Right renal cortex interstitium (tissue), 3 donors: ENCODE data around the gene CEBPB. TPM values are rescaled to one million over a fixed set of nuclear protein-coding genes. Genes with fewer than 3 reads are reported as not detected.
"Not testable (repeated sequence)": the region's sequence is repeated elsewhere in the genome, so short reads cannot be mapped to it uniquely, and the experiment has no call there.

Source experiments
- DNase-seq, 3 donors: peaks; one replicate each; pipeline ENCODE4 v3.0.0-alpha.2; 2013; ENCODE audit warnings: low read depth in 3 of 3, low spot score in 2 of 3
- polyA plus RNA-seq, 3 donors: library from polyadenylated mRNA; unstranded; fragments of 120-200 nt; gene quantifications; one replicate each; pipeline ENCODE4 v1.2.1, GENCODE V29; 2013; ENCODE audit not compliant: insufficient read length in 3 of 3

The CEBPB gene
- polyA plus RNA-seq, 3 donors, result 3.1 to 3.8 (median 3.2) TPM

DNA sequence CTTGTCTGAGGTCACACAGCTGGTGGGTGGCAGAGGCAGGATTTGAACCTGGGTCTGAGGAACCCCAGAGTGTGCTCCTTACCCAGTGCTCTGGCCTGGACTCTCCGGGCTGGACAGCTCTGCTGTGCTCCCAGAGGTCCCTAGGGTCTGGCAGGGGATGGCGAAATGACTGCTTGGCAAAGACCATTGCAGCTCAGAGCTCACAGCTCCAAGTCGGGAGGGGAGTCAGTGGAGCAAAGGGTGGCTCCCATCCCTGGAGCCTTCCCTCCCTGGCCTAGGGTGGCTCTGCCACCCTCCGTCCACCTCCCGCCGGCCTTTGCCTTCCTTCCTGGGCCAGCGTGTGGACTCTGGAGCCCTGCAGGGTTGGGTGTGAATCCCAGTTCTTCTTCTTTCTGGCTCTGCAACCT lies 17.5 kb downstream of the CEBPB start:
- no peak for DNase-seq

DNA sequence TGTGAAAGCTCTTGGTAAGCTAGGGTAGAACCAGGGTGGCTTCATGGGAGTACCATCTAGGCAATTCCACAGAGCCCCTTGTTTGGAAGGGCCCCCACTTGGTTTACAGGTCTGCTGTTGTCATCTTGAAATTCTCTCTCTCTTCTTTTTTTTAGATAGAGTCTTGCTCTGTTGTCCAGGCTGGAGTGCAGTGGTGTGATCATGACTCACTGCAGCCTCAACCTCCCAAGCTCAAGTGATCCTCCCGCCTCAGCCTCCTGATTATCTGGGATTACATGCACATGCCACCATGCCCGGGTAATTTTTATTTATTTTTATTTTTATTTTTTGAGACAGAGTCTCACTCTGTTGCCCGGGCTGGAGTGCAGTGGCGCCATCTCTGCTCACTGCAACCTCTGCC lies 18.2 kb downstream of the CEBPB start:
- DNase-seq, result not testable (repeated sequence)

DNA sequence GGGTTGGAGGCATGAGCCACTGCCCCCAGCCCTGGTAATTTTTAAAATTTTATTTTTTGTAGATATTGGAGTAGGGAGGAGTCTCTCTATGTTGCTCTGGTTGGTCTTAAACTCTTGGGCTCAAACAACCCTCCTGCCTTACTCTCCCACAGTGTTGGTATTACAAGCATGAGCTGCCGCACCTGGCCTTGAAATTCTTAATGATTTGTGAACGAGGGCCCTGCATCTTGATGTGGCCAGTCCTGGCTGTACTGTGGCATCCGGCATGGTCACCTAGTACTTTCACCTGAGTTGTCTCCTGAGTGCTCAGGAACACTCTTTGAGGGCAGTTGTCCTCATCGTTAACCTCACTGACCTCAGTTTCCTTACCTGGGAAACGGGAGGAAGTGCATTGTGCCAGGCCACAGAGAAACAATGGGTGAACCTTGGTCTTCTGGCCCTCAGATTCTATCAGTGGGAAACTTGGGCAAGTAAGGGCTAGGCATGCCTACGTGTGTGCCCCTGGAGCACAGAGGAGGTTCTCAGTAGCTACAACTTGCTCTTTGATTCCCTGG lies 19.5 kb downstream of the CEBPB start:
- DNase-seq, result no peak

DNA sequence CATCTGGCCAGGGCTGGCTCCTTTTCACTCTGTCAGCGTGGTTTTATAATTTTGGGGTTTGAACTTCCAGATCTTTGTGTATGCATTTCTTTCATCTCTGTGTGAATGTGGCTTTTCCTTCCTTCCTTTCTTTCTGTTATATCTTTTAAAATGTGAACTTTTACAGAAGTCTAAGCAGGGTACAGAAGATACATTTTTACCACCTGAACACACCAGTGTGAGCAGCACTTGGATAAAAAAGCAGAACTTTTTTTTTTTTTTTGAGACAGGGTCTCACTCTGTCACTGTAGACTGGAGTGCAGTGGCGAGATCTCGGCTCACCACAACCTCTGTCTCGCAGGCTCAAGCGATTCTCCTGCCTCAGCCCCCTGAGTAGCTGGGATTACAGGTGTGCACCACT lies 20.5 kb downstream of the CEBPB start:
- no peak for DNase-seq

DNA sequence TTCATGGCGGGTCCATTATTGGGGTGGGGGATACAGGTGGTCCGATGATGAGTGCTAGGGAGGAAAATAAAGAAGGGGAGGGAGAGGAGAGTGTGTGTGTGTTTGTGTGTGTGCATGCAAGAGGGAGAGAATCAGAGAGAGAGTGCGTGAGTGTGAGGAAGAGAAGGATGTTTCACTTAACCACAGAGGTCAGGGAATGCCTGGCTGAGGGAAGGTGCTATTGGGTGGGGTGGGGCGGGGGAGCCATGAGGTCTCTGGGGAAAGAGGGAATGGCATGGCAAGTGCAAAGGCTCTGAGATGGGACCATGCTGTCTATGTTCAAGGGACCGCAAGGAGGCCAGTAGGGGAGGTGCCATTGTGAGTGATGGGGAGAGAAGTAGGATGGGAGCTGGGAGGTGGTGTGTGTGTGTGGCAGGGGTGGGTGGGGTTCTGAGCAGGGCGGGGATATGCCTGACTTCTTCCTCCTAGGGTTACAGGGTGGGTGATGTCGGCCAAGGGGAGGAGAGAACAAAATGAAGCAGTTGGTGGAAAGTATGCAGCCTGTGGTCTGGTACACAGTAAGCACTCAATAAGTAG lies 23.0 kb downstream of the CEBPB start:
- no peak for DNase-seq

DNA sequence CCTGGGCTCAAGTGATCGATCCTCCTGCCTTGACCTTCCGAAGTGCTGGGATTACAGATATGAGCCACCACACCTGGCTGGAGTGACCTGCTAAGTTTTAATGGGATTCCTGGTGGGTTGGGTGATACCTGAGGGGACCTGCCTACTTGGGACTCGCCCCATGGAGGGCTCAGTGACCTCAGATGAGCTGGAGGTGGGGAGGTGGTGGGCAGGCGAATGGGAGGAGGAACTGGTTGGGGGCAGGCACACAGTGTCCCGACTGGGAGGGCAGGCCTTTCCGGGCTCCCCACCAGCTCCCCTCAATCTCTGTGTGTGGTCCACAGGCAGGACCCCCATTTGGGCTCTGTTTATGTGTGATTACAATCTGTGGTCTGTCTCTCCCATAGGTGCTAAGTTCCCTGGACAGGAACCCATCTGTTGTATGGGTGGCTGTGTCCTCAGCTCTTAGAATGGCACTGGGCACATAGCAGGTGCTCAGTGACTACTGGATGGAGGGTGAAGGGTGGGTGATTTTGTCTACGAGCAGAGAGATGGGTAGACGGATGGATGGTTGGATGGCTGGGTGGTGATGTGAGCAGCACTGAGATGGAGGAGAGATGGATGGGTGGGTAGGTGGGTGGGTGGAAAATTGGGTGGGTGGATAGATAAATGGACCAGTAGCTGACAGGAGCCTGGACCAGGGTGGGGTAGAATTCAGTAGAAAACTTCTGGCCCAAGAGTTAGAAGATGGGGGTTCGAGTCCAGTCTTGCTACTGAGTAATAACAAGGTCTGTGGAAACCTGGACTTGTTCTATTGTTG lies 23.8 kb downstream of the CEBPB start:
- no peak for DNase-seq

DNA sequence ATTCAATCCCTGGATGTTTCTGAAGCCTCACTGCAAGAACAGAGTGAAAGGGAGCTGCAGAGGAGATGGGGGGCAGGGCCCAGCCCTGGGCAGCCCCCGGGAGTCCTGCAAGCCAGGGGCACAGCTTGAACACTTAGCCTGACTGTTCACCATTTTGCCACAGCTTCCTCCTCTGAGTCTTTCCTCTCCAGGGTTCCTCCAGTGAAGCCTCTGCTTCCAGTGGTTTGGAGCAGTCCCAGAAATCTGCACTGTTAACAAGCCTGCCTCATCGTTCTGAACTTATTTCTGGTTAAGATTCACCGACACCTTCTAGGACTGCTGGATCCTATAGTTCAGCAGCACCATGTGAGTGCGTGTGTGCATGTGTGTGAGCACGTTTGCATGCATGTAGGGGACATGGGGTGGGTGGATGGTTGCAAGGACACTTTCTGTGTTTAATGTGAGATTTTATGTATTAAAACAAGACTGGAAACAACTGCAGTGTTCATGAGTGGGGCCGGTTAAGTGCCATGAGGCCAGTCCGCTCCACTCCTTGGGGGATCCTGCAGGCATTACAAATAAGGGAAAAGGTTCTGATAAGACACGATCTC lies 24.6 kb downstream of the CEBPB start:
- DNase-seq, result no peak

DNA sequence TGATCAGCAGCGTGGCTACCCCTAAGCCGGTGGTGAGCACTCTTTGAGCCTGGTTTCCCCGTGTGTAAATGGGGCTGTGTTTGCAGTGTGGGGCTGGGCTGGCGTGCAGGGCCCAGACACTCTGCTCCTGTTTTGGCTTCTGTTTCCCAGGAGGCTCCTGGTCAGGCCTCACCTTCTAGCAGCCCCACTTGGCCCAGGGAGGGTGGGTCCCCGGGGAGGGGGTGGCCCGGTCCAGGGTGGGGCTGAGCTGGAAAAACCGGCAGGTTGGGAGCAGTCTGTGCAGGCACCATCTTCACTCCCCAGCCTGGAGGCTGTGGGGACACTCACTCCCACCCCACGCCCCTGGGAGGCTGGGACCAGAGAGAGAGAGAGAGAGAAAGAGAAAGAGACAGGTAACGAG lies 25.3 kb downstream of the CEBPB start:
- DNase-seq, result no peak

DNA sequence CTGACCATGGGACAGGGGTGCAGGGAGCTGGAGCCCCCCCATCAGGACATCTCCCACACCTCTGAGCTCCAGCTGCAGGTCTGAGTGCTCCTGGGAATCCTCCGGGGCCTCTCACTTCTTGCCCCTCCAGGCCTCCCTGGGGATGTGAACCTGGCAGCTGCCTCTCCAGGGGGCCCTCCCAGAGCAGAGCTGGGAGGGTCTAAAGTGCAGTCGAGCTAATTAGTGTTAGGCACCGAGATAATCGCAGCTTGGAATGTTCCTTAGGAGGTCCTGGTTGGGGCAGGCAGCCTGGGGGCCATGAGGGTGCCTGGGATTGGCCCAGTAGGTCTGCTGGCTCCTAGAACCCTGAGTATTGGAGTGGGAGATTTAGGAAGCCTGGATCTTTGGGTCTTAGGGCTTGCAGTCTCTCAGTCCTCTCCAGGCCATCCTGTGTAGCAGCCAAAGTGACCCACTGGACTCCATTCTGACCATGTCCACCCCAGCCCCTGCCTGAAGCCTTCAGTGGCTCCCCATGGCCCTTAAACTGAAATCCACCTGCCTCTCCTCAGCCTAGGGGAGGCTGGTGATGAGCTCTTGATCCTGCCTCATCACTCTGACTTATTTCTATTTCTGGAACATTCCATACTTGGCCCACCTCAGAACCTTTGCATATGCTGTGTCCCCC lies 26.0 kb downstream of the CEBPB start:
- no peak for DNase-seq

DNA sequence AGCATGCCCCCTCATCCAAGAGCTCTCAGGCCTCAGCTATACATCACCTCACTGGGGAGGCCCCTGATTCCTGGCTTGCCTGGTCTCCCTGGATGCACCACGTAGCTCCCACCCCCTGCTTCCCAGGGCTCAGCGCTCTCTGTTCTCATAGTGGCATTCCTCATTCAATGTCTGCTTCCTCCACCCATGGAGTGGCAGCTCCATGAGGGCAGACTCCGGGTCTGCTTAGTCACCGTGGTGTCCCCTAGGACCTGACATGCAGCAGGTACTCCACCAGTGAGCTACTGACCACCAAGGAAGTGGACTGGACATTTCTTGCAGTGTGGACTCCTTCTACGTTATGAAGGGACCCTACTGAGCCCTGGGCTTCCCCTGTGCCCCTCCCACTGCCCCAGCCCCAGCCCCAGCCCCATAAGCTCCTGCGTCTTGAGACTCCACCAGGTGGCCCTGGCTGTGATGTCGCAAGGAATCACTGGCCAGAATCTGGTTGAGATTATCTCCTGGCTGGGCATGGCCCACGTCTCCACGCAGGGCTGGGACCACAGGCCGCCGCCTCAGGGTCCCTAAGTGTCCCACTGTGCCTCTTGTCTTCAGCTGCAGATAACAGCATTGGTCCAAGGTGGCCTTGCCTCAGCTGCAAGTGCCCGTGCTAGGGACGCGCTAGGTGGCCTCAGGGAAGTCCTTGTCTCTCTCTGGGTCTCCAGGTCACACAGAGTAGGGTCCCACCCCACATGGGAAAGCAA lies 26.7 kb downstream of the CEBPB start:
- no peak for DNase-seq

DNA sequence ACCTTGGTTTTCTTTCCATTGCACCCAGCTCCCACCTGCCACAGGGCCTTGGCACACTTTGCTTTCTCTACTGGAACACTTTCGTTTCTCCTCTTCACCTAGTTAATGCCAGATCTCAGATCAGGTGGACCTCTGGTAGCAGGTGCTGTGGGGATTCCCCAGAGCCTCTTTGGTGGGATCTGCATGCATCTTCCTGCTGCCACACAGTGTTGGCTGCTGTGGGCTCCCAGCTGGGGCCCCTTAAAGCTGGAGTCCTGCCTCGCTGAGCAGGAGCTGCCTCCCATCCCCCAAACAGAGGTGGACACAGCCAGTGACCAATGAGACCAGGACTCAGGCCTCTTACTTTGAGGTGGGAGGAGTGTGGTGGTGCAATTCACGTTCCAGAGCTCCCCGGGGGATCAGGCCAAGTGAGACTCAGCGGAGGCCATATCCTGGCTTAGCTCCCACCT lies 28.4 kb downstream of the CEBPB start:
- DNase-seq, result no peak

DNA sequence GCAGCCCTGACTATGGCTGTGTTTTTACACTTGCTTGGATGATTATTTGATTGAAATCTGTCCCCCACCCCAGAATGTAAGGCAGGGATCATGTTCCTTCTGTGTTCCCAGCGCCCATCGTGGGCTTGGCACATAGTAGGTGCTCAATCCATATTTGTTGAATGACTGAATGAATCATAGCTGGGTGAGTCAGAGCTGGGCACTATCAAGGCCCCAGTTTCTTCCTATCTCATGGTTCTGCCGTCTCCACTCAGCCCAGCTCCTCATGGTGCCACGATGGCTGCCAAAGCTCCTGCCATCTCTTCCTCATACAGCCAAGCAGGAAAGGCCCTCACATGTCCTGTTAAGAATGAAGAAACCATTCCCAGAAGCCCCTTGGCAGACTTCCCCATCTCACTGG lies 29.0 kb downstream of the CEBPB start:
- DNase-seq, result no peak

DNA sequence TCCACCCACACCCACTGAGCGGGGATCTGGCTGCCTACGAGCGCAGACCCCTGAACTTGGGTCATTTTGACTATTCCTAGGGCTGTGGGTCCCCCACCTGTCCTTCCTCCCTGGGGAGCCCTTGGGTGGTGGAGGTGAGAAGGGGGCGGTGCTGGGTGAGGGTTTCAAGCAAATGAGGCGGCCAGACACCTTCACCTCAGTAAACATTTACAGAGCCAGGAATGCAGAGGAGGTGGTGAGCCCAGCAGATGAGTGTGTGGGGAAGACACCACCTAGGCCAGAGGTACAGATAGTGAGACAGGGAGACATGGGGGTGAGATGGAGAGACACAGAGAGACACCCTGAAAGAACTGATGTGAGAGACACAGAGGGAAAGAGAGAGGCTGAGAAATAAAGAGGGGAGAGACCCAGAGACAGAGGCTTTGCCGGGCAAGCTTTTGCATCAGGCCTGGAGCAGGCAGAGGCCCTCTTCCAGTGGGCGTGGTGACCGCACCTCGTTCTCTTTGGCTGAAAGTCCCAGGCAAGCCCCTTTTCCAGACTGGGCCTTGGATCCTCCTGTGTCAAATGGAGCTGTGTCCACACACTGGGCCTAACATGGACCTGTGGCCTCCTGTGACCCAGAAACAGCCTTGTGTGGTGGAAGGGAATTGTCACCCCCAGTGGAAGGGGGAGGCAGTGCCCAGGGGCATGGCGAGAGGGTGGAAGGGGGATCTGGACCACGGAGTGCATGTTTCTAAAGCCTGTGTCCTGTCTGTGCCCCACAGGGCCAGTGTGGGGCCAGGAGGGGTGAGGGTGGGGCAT lies 29.7 kb downstream of the CEBPB start:
- DNase-seq, result no peak

DNA sequence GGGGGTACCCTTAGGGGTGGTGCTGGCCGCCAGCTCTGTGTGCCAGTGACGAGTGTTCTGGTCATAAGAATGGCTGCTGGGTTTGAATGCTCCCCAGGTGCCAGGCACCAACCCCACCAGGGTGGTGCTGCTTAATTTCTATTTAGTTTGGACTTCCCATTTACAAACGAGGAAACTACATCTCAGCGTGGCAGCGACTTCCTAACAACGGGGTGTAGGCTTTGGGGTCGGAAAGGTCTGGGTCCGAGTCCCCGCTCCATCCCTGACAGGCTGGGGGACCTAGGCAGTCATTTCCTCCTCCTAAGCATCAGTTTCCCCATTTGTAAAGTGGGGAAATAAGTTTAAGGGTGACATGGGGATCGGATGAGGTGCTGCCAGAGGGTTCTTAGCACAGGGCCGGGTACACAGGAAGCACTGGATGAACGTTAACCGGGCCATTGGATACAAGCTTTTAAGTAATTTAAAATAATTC lies 30.3 kb downstream of the CEBPB start:
- no peak for DNase-seq

DNA sequence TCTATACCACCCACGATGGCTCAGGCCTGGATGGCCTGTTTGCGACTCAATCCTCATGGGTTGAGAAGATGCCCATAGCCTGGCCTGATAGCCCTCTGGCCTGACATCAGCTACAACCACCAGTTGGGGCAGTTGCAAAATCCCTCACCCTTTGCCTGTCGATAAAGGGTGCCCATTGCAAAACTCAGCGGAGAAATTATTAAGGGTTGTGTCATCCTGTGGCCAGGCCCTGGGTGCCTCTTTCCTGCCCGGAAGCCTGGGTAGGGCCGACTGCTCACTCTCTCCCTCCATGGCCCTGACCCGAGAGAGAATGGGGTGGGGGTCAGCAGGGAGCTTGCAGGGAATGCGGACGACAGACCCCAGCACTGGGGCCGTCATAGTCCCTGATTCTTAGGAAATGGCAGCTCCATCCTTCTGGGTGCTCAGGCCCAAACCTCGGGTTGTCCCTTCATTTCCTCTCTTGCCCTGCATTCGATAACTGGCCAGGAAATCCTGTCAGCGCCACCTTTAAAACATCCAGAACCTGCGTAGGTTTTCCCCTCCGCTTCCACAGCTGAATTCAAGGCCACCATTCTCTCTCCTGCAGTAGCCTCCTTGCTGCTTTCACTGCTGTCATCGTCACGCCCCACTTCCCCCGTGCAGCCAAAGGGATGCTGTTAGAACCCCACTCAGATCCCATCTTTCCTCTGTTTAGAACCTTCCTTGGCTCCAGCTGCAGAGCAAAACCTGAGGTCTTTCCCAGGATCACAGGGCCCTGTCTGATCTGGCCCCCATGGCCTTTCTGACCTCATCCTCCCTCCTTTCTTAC lies 31.1 kb downstream of the CEBPB start:
- no peak for DNase-seq

DNA sequence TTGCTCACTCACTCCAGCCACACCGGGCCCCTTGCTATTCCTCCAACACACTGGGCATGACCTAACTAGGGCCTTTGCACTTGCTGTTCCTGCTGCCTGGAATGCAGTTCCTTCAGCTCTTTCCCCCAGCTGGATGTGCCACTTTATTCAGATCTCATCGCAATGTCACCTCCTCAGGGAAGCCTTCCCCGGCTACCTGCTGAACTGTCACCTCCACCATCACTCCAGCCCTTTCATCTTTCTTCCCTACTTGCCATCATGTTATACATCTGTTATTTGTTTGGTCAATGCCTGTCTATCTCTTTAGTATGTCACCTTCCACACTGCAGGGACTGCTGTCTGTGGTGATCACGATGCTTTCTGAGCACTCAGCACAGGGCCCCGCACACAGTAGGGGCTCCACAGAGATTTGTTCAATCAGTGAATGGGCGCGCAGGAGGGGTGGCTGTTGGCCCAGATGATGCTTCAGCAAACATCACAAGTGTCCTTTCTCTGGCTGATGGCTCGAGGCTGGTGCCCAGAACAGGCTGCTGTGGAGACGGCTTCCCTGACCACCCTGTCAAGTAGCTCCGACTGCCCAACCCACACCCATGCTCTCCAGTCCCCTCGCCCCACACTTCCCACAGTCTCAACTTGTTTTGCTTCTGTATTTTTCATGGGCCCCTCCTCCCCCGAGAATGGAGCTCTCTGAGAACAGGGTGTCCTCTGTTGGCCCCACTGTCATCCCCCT lies 31.8 kb downstream of the CEBPB start:
- DNase-seq, result no peak

DNA sequence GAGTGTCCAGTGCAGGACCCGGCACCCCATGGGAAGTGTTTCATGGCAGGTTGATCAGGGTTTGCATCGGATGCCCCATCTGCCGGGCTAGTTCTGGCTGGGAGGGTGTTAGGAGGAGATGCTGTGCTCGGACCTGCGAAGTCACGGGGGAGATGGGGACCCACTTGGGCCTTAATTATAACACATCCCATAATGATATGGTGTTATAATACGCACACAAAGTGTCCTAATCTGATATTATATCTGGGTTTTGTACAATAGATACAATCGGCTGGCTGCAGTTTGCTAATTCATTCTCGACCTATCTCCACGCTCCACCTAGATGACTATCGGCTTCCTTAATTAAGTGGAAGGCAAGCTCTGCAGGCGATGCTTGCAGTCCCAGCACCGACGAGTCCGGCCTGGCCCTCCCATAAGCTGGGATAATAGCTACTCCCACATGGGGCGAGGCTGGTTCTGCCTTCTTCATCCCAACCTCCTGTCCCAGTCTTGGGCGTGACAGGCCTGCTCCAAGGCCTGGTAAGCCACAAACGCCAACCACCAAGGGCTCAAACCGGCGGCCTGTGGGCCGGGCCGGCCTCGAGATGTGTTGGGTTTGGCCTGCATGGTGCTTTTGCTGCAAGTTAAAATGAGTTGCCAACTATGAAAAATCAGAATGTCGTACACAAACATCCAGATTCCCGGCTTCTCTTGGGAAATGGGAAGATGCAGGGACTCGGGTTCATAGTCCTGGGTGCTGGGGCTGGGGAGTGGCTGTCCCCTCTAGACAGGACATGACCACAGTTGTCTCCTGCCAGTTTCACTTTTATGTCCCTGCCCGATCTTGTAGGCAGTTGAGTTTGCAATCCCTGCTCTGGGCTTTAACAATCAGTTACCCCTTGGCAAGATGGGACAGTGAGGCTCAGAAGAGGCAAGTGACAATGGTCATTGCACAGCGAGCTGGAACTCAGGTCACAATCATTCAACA lies 32.7 kb downstream of the CEBPB start:
- no peak for DNase-seq
